Panc1 (cell line): ENCODE results near the gene ROBO1. TPM values are rescaled to one million over a fixed set of nuclear protein-coding genes. Genes with fewer than 3 reads are reported as not detected.

Experiments
- ATAC-seq: fragments of 200-7000 bp; cut with Tn5 transposase; 2 replicates; pipeline ENCODE4 v1.9.1; 2020; ENCODE audit warnings: mild to moderate bottlenecking, moderate library complexity
- BruUV-seq: library from RNA; stranded (reverse); fragments of 400-500 nt; replicated peaks from 2 replicates; lab custom pipeline; 2021; lab: Mats Ljungman, UMichigan
- CTCF ChIA-PET: fragments of 300-600 bp; sonication (Branson Sonifier 250); formaldehyde crosslinking; loops from one replicate; lab custom pipeline; 2022; ENCODE audit warnings: antibody characterized with exemption; lab: Charles Lee
- POLR2A ChIA-PET: fragments of 300-600 bp; sonication (Branson Sonifier 250); formaldehyde crosslinking; loops from one replicate; lab custom pipeline; 2022; ENCODE audit warnings: antibody characterized with exemption; lab: Charles Lee
- DNase-seq: peaks from one replicate; pipeline ENCODE4 v3.0.0-alpha.2; 2010; ENCODE audit warnings: low read depth, low spot score
- H3K27ac ChIP-seq: 2 replicates; pipeline ENCODE4 v1.5.1; 2011; ENCODE audit warnings: mild to moderate bottlenecking, low read length, inconsistent platforms
- H3K27me3 ChIP-seq: fragments of 200-500 bp; sonication (Bioruptor generic); 2 replicates; pipeline ENCODE4 v1.6.0; 2014; ENCODE audit warnings: low read length, inconsistent platforms; ENCODE audit not compliant: control insufficient read depth, insufficient read depth
- H3K36me3 ChIP-seq: fragments of 200-500 bp; sonication (Bioruptor generic); 2 replicates; pipeline ENCODE4 v1.5.1; 2014; ENCODE audit warnings: inconsistent platforms, mild to moderate bottlenecking, low read length, moderate library complexity; ENCODE audit not compliant: control insufficient read depth, insufficient read depth
- H3K4me1 ChIP-seq: 2 replicates; pipeline ENCODE4 v1.5.1; 2011; ENCODE audit warnings: inconsistent platforms, mild to moderate bottlenecking, low read length, moderate library complexity; ENCODE audit not compliant: control insufficient read depth, insufficient read depth
- H3K4me3 ChIP-seq, 2 experiments: 2 replicates each; pipeline ENCODE4 v1.5.1; 2011 to 2012; ENCODE audit warnings: low read depth in 2 of 2, low read length in 2 of 2, mild to moderate bottlenecking in 2 of 2, inconsistent platforms in 1 of 2, moderate library complexity in 1 of 2
- H3K9me3 ChIP-seq: fragments of 200-500 bp; sonication (Bioruptor generic); 2 replicates; pipeline ENCODE4 v1.5.1; 2014; ENCODE audit warnings: low read depth, mild to moderate bottlenecking, inconsistent platforms, low read length, moderate library complexity; ENCODE audit not compliant: control insufficient read depth, insufficient read depth
- CTCF ChIP-seq: fragments of 450-650 bp; IDR thresholded peaks from 2 replicates; pipeline ENCODE4 v1.5.1; 2017; ENCODE audit warnings: mild to moderate bottlenecking
- POLR2AphosphoS5 ChIP-seq: IDR thresholded peaks from 2 replicates; pipeline ENCODE4 v1.6.1; 2012; ENCODE audit warnings: mild to moderate bottlenecking, low read depth, low read length, moderate library complexity
- REST ChIP-seq, 2 experiments: IDR thresholded peaks; 2 replicates each; pipeline ENCODE4 v1.6.1; 2011 to 2012; ENCODE audit warnings: low read depth in 2 of 2, control low read depth in 1 of 2, low read length in 1 of 2, mild to moderate bottlenecking in 1 of 2, moderate library complexity in 1 of 2; ENCODE audit not compliant: insufficient read depth in 1 of 2
- SIN3A ChIP-seq: IDR thresholded peaks from 2 replicates; pipeline ENCODE4 v1.6.1; 2012; ENCODE audit warnings: low read depth, mild to moderate bottlenecking, low read length, moderate library complexity, borderline replicate concordance; ENCODE audit not compliant: insufficient read depth
- TCF7L2 ChIP-seq: IDR thresholded peaks from 2 replicates; pipeline ENCODE4 v1.6.1; 2011; ENCODE audit warnings: mild to moderate bottlenecking, low read depth, low read length, inconsistent platforms
- in situ Hi-C: cut with HindIII; loops from 2 replicates; pipeline ENCODE4 v1.10.0; 2016; ENCODE audit warnings: low sequenced_read_pairs, low pct_unique_long_range_greater_than_20kb
- intact Hi-C: fragments of 100-400 bp; cut with micrococcal nuclease; formaldehyde crosslinking; loops from one replicate; pipeline ENCODE4 v1.10.0; 2022; ENCODE audit not compliant: unreplicated experiment
- total RNA-seq: library from RNA; stranded (reverse); gene quantifications from one replicate; pipeline ENCODE4 v1.2.1, GENCODE V29; 2021; ENCODE audit not compliant: unreplicated experiment

The ROBO1 gene
- total RNA-seq, 1 experiment from 2014 or later = 61.6 TPM

- no peaks in the 10 kb centered on the region for H3K4me1 ChIP-seq
- TF ChIP-seq SIN3A = no peak
- no peak for TF ChIP-seq REST (IDR thresholded peaks at IDR 0.05; ENCODE audit: insufficient read depth in 1 of 2, low read depth in 2 of 2, low read length in 1 of 2)
- TF ChIP-seq CTCF = no peak
- no peak for TF ChIP-seq POLR2AphosphoS5
- TF ChIP-seq TCF7L2 = no peak
- no peak for ATAC-seq
- H3K27ac ChIP-seq = no peak overlapping the region
- H3K4me3 ChIP-seq = no peak overlapping the region
- H3K9me3 ChIP-seq = no peaks in the 10 kb centered on the region
- in situ Hi-C loops = no loop called here
- no peak for DNase-seq
- ChIA-PET POLR2A (no interaction called here), CTCF (no interaction called here)
- BruUV-seq = no TSS peak
- H3K36me3 ChIP-seq = no peaks in the 10 kb centered on the region
- no peaks in the 10 kb centered on the region for H3K27me3 ChIP-seq
- intact Hi-C loops = loop anchor here (10.0 kb wide), 1 partner anchor 52 kb away; no protein-coding TSS in a partner anchor
Measured at GRCh38 chr3:78967061-78967460, 800.7 kb downstream of the ROBO1 start.

GRCh38 chr3:78963771-78964170 lies 804.0 kb downstream of the ROBO1 start:
- BruUV-seq = no TSS peak
- no peaks in the 10 kb centered on the region for H3K4me1 ChIP-seq
- H3K27ac ChIP-seq = no peak overlapping the region
- TF ChIP-seq SIN3A (no peak), CTCF (no peak), TCF7L2 (no peak), REST (IDR thresholded peaks at IDR 0.05; ENCODE audit: insufficient read depth in 1 of 2, low read depth in 2 of 2, low read length in 1 of 2) (no peak)
- ChIA-PET POLR2A (no interaction called here), CTCF (no interaction called here)
- no peak overlapping the region for H3K4me3 ChIP-seq
- H3K27me3 ChIP-seq = no peaks in the 10 kb centered on the region
- in situ Hi-C loops = no loop called here
- no peak for DNase-seq
- H3K9me3 ChIP-seq = no peaks in the 10 kb centered on the region
- no peaks in the 10 kb centered on the region for H3K36me3 ChIP-seq
- ATAC-seq = no peak
- intact Hi-C loops = loop anchor here (10.0 kb wide), 1 partner anchor 49 kb away; no protein-coding TSS in a partner anchor
